GM12864 (cell line): ENCODE measurements around the gene TOE1.

ENCODE experiments used
- DNase-seq: peaks from one replicate; pipeline ENCODE4 v3.0.0-alpha.2; 2011; ENCODE audit warnings: low read depth
- H3K4me3 ChIP-seq: 2 replicates; pipeline ENCODE4 v1.5.1; 2011; ENCODE audit warnings: mild to moderate bottlenecking, low read depth, low read length, control low read depth
- CTCF ChIP-seq: IDR thresholded peaks from 2 replicates; pipeline ENCODE4 v1.5.1; 2011; ENCODE audit warnings: low read depth, mild to moderate bottlenecking, moderate library complexity, low read length, control low read depth, inconsistent platforms; ENCODE audit errors: missing control alignments

Gene TOE1

GRCh38 chr1:45302505-45303150, 37.3 kb upstream of the TOE1 start:
- no peak for DNase-seq
- TF ChIP-seq CTCF, result no peak
- peak overlapping the region; percentile 64 for H3K4me3 ChIP-seq

GRCh38 chr1:45303520-45304310, 36.3 kb upstream of the TOE1 start:
- peak; percentile 72 for TF ChIP-seq CTCF
- DNase-seq, result peak; percentile 82
- peak overlapping the region; percentile 66 for H3K4me3 ChIP-seq

- H3K4me3 ChIP-seq, result peak overlapping the region; percentile 66
- no peak for TF ChIP-seq CTCF
- DNase-seq, result no peak
These were observed 35.5 kb upstream of the TOE1 start for GRCh38 chr1:45304311-45305081.

- DNase-seq, result no peak
- no peak for TF ChIP-seq CTCF
- no peak overlapping the region; the same call in 1 of the 2 replicates for H3K4me3 ChIP-seq
These were observed 34.7 kb upstream of the TOE1 start for GRCh38 chr1:45305231-45305630.

GRCh38 chr1:45306319-45306718, 33.7 kb upstream of the TOE1 start:
- peak; percentile 64 for DNase-seq
- no peak for TF ChIP-seq CTCF
- peak overlapping the region; percentile 15; the same call in 1 of the 2 replicates for H3K4me3 ChIP-seq

GRCh38 chr1:45306905-45307304, 33.1 kb upstream of the TOE1 start:
- H3K4me3 ChIP-seq, result no peak overlapping the region; the same call in 1 of the 2 replicates
- no peak for TF ChIP-seq CTCF
- DNase-seq, result no peak
